GM23248 (cell line): ENCODE data around the gene BYSL. TPM values are rescaled to one million over a fixed set of nuclear protein-coding genes. Genes with fewer than 3 reads are reported as not detected.
A peak's percentile ranks its signal among the peaks of the same experiment; 100 is the strongest.

Experiments used
- DNase-seq: peaks from one replicate; pipeline ENCODE4 v3.0.0-alpha.2; 2015
- H2AFZ ChIP-seq: fragments of 200-600 bp; sonication (generic); 2 replicates; pipeline ENCODE4 v1.6.1; 2016; ENCODE audit warnings: antibody characterized with exemption
- H3F3A ChIP-seq: fragments of 200-600 bp; sonication (generic); 2 replicates; pipeline ENCODE4 v1.6.1; 2016; ENCODE audit warnings: mild to moderate bottlenecking, antibody characterized with exemption, mixed run types; ENCODE audit not compliant: insufficient read depth
- H3K27ac ChIP-seq: fragments of 200-600 bp; sonication (generic); 2 replicates; pipeline ENCODE4 v1.5.1; 2016; ENCODE audit warnings: mild to moderate bottlenecking
- H3K27me3 ChIP-seq: fragments of 200-600 bp; sonication (generic); replicated peaks from 2 replicates; pipeline ENCODE4 v1.6.1; 2016; ENCODE audit warnings: mild to moderate bottlenecking; ENCODE audit not compliant: insufficient read depth
- H3K36me3 ChIP-seq: fragments of 200-600 bp; sonication (generic); 2 replicates; pipeline ENCODE4 v1.6.1; 2016; ENCODE audit warnings: low read depth, mild to moderate bottlenecking
- H3K4me1 ChIP-seq: fragments of 200-600 bp; sonication (generic); 2 replicates; pipeline ENCODE4 v1.6.1; 2016; ENCODE audit warnings: mild to moderate bottlenecking; ENCODE audit not compliant: insufficient read depth
- H3K4me2 ChIP-seq: fragments of 200-600 bp; sonication (generic); one replicate; pipeline ENCODE4 v1.6.1; 2016; ENCODE audit warnings: mild to moderate bottlenecking; ENCODE audit not compliant: unreplicated experiment
- H3K4me3 ChIP-seq: fragments of 200-600 bp; sonication (generic); 2 replicates; pipeline ENCODE4 v1.5.1; 2016; ENCODE audit warnings: mild to moderate bottlenecking
- H3K79me2 ChIP-seq: fragments of 200-600 bp; sonication (generic); 2 replicates; pipeline ENCODE4 v1.6.1; 2016; ENCODE audit warnings: mild to moderate bottlenecking; ENCODE audit not compliant: insufficient read depth
- H3K9ac ChIP-seq: fragments of 200-600 bp; sonication (generic); 2 replicates; pipeline ENCODE4 v1.6.1; 2016; ENCODE audit warnings: mild to moderate bottlenecking
- H3K9me2 ChIP-seq: fragments of 200-600 bp; sonication (generic); 2 replicates; pipeline ENCODE4 v1.6.1; 2016; ENCODE audit warnings: mixed run types, mild to moderate bottlenecking, moderate library complexity; ENCODE audit not compliant: insufficient read depth
- H3K9me3 ChIP-seq: fragments of 200-600 bp; sonication (generic); one replicate; pipeline ENCODE4 v1.6.1; 2017; ENCODE audit warnings: low read depth
- H4K20me1 ChIP-seq: fragments of 200-600 bp; sonication (generic); 2 replicates; pipeline ENCODE4 v1.6.0; 2016; ENCODE audit not compliant: insufficient read depth
- EZH2 ChIP-seq: fragments of 200-600 bp; sonication (generic); IDR thresholded peaks from 2 replicates; pipeline ENCODE4 v1.6.1; 2018; ENCODE audit warnings: antibody characterized with exemption, mild to moderate bottlenecking; ENCODE audit not compliant: insufficient read depth, poor library complexity, severe bottlenecking
- EZH2phosphoT487 ChIP-seq: fragments of 200-600 bp; sonication (generic); IDR thresholded peaks from 2 replicates; pipeline ENCODE4 v1.6.1; 2018; ENCODE audit warnings: antibody characterized with exemption, moderate library complexity, mild to moderate bottlenecking, low read depth; ENCODE audit not compliant: insufficient read depth
- WGBS, 2 experiments: methylation state at CpG; one replicate each; pipeline ENCODE4 v1.1.6; 2015 to 2017; ENCODE audit warnings: low lambda C conversion rate in 2 of 2, low coverage in 1 of 2; ENCODE audit errors: missing lambda C conversion rate in 2 of 2; 5-methylcytosine and 5-hydroxymethylcytosine counted together
- in situ Hi-C: fragments of 300-500 bp; cut with MboI; formaldehyde crosslinking; loops from 2 replicates; pipeline ENCODE4 v1.15.0; 2020
- polyA plus RNA-seq: library from polyadenylated mRNA; unstranded; fragments of >200 nt; fragmentation: Nextera tagmentation; extraction: Ambion mirVana; gene quantifications from 2 replicates; pipeline ENCODE4 v1.2.1, GENCODE V29; 2016
- small RNA-seq: library from RNA; depleted of rRNA; stranded (forward); fragments of <200 nt; gene quantifications from one replicate; pipeline ENCODE3, GENCODE V24; 2014; ENCODE audit warnings: low read depth, low replicate concordance
- total RNA-seq: library from RNA; depleted of rRNA; stranded (reverse); fragments of >200 nt; shearing (Covaris generic); gene quantifications from 2 replicates; pipeline ENCODE4 v1.2.3, GENCODE V29; 2014; rRNA removed

The BYSL gene
- total and polyA plus RNA-seq, 2 experiments from 2014 or later = 11.0 to 28.0 TPM

- H3K9ac ChIP-seq = no peak overlapping the region
- TF ChIP-seq EZH2 = no peak
- TF ChIP-seq EZH2phosphoT487 = no peak
- in situ Hi-C loops = no loop called here
- no peaks in the 10 kb centered on the region for H3K9me3 ChIP-seq
- H3F3A ChIP-seq = peaks cover 4% of the 10 kb centered on the region; the same call in 1 of the 2 replicates
- DNase-seq = peak; percentile 77
- H3K4me3 ChIP-seq = no peak overlapping the region
- H3K4me1 ChIP-seq = peaks cover 12% of the 10 kb centered on the region
- peak overlapping the region; percentile 34 for H3K4me2 ChIP-seq
- no peak overlapping the region for H2AFZ ChIP-seq
- H3K36me3 ChIP-seq = no peaks in the 10 kb centered on the region
- no peak overlapping the region for H3K27ac ChIP-seq
- H3K9me2 ChIP-seq = no peaks in the 10 kb centered on the region
- H3K79me2 ChIP-seq = no peaks in the 10 kb centered on the region
- 43% methylated on average over 9 of the region's 9 CpGs for WGBS, 2 experiments
- no peaks in the 10 kb centered on the region for H4K20me1 ChIP-seq
- H3K27me3 ChIP-seq = no peaks in the 10 kb centered on the region
Measured at GRCh38 chr6:41976794-41977484, 55.6 kb downstream of the BYSL start.

Small RNAs within 50 kb of the gene (small RNA-seq; reads per million reads assigned to genes)
- gene RF00019 = not detected

Other genes with a start within 250 kb of the BYSL start
- 5.7 and 10.0 TPM in 2 replicates for gene TFEB, start 185.9 kb upstream of the BYSL start, total RNA-seq
- gene TFEB, start 185.9 kb upstream of the BYSL start, polyA plus RNA-seq = 5.5 and 6.4 TPM in 2 replicates
- gene PGC, start 174.1 kb upstream of the BYSL start, total RNA-seq = not detected in 2 replicates
- not detected in 2 replicates for gene PGC, start 174.1 kb upstream of the BYSL start, polyA plus RNA-seq
- gene FRS3, start 141.6 kb upstream of the BYSL start, total RNA-seq = 3.0 and 3.4 TPM in 2 replicates
- gene FRS3, start 141.6 kb upstream of the BYSL start, polyA plus RNA-seq = 1.7 and 2.5 TPM in 2 replicates
- gene PRICKLE4, start 140.7 kb upstream of the BYSL start, total RNA-seq = 2.1 TPM in 1 of 2 replicates, not detected in the other
- not detected in 2 replicates for gene PRICKLE4, start 140.7 kb upstream of the BYSL start, polyA plus RNA-seq
- 104 and 136 TPM in 2 replicates for gene TOMM6, start 133.8 kb upstream of the BYSL start, total RNA-seq
- gene TOMM6, start 133.8 kb upstream of the BYSL start, polyA plus RNA-seq = 204 and 205 TPM in 2 replicates
- 0.97 and 2.4 TPM in 2 replicates for gene USP49, start 26.1 kb upstream of the BYSL start, total RNA-seq
- 0.70 and 1.2 TPM in 2 replicates for gene USP49, start 26.1 kb upstream of the BYSL start, polyA plus RNA-seq
- gene MED20, start 360 bp upstream of the BYSL start, total RNA-seq = 21.0 and 30.6 TPM in 2 replicates
- gene MED20, start 360 bp upstream of the BYSL start, polyA plus RNA-seq = 24.2 and 25.5 TPM in 2 replicates
- gene CCND3, start 20.3 kb downstream of the BYSL start, total RNA-seq = 47.8 and 48.1 TPM in 2 replicates
- 70.7 and 73.6 TPM in 2 replicates for gene CCND3, start 20.3 kb downstream of the BYSL start, polyA plus RNA-seq
- 8.6 and 17.2 TPM in 2 replicates for gene TAF8, start 129.0 kb downstream of the BYSL start, total RNA-seq
- 6.9 and 7.4 TPM in 2 replicates for gene TAF8, start 129.0 kb downstream of the BYSL start, polyA plus RNA-seq
- gene C6orf132, start 221.1 kb downstream of the BYSL start, total RNA-seq = 4.2 and 5.2 TPM in 2 replicates
- gene C6orf132, start 221.1 kb downstream of the BYSL start, polyA plus RNA-seq = 2.8 and 3.2 TPM in 2 replicates